ENCODE data around the gene OTUB1. TPM values are rescaled to one million over a fixed set of nuclear protein-coding genes. Genes with fewer than 3 reads are reported as not detected.

The OTUB1 gene
- total RNA-seq, 3 donors from 2014 or later, result 98.0 to 103 (median 101) TPM

GRCh38 chr11:64034411-64034811, 48.2 kb downstream of the OTUB1 start:
- no peak for ATAC-seq
- Mint-ChIP-seq H3K9me3 (no peaks in the 10 kb centered on the region), H3K4me1 (ENCODE audit: low read depth) (peaks cover 9% of the 10 kb centered on the region), H3K4me3 (peak overlapping the region; percentile 31), H3K36me3 (ENCODE audit: insufficient read depth) (no peaks in the 10 kb centered on the region), H3K27me3 (ENCODE audit: low read depth) (peaks cover 43% of the 10 kb centered on the region)
- DNase-seq, result no peak

- H3K9me3 Mint-ChIP-seq, result no peaks in the 10 kb centered on the region
- no peaks in the 10 kb centered on the region for H3K36me3 Mint-ChIP-seq (ENCODE audit: insufficient read depth)
- H3K4me1 Mint-ChIP-seq (ENCODE audit: low read depth), result peaks cover 9% of the 10 kb centered on the region
- no peak for DNase-seq
- peaks cover 42% of the 10 kb centered on the region for H3K27me3 Mint-ChIP-seq (ENCODE audit: low read depth)
- H3K4me3 Mint-ChIP-seq, result peak overlapping the region; percentile 65
- ATAC-seq, result no peak
Observed at GRCh38 chr11:64035081-64035524, 48.9 kb downstream of the OTUB1 start.

GRCh38 chr11:64035576-64035975, 49.3 kb downstream of the OTUB1 start, which contains the start of gene FLRT1:
FLRT1 (plus strand) TSS chr11:64035931; CDS start chr11:64116268, 80,337 bp downstream.
- Mint-ChIP-seq H3K27me3 (ENCODE audit: low read depth) (peaks cover 37% of the 10 kb centered on the region), H3K9me3 (no peaks in the 10 kb centered on the region), H3K4me3 (peak within 1 kb of the TSS; percentile 65), H3K36me3 (ENCODE audit: insufficient read depth) (no peaks in the 10 kb centered on the region), H3K4me1 (ENCODE audit: low read depth) (peaks cover 9% of the 10 kb centered on the region)
- DNase-seq, result no peak
- peak; percentile 26 to 31 for ATAC-seq

- H3K4me1 Mint-ChIP-seq (ENCODE audit: low read depth), result peaks cover 9% of the 10 kb centered on the region
- ATAC-seq (peak; percentile 51 to 58), DNase-seq (no peak)
- H3K36me3 Mint-ChIP-seq (ENCODE audit: insufficient read depth), result no peaks in the 10 kb centered on the region
- H3K9me3 Mint-ChIP-seq, result no peaks in the 10 kb centered on the region
- H3K4me3 Mint-ChIP-seq, result no peak overlapping the region
- H3K27me3 Mint-ChIP-seq (ENCODE audit: low read depth), result peaks cover 37% of the 10 kb centered on the region
Observed at GRCh38 chr11:64036087-64037026, 50.1 kb downstream of the OTUB1 start.

- Mint-ChIP-seq H3K9me3 (no peaks in the 10 kb centered on the region), H3K27me3 (ENCODE audit: low read depth) (peaks cover 38% of the 10 kb centered on the region), H3K4me3 (no peak overlapping the region), H3K36me3 (ENCODE audit: insufficient read depth) (no peaks in the 10 kb centered on the region), H3K4me1 (ENCODE audit: low read depth) (peaks cover 9% of the 10 kb centered on the region)
- DNase-seq (no peak), ATAC-seq (peak; percentile 14 to 29)
Observed at GRCh38 chr11:64037027-64037634, 50.9 kb downstream of the OTUB1 start.

- Mint-ChIP-seq H3K36me3 (ENCODE audit: insufficient read depth) (no peaks in the 10 kb centered on the region), H3K27me3 (ENCODE audit: low read depth) (peaks cover 32% of the 10 kb centered on the region), H3K4me1 (ENCODE audit: low read depth) (peaks cover 9% of the 10 kb centered on the region), H3K9me3 (no peaks in the 10 kb centered on the region), H3K4me3 (no peak overlapping the region)
- no peak for ATAC-seq
- DNase-seq, result no peak
Observed at GRCh38 chr11:64038500-64038899, 52.3 kb downstream of the OTUB1 start.

- H3K27me3 Mint-ChIP-seq (ENCODE audit: low read depth), result peaks cover 28% of the 10 kb centered on the region
- no peaks in the 10 kb centered on the region for H3K9me3 Mint-ChIP-seq
- H3K4me3 Mint-ChIP-seq, result no peak overlapping the region
- no peak for ATAC-seq
- no peak for DNase-seq
- no peaks in the 10 kb centered on the region for H3K36me3 Mint-ChIP-seq (ENCODE audit: insufficient read depth)
- peaks cover 6% of the 10 kb centered on the region for H3K4me1 Mint-ChIP-seq (ENCODE audit: low read depth)
Observed at GRCh38 chr11:64039012-64039665, 52.9 kb downstream of the OTUB1 start.

GRCh38 chr11:64040684-64041322, 54.6 kb downstream of the OTUB1 start:
- H3K9me3 Mint-ChIP-seq, result no peaks in the 10 kb centered on the region
- no peak for DNase-seq
- ATAC-seq, result no peak
- no peaks in the 10 kb centered on the region for H3K4me1 Mint-ChIP-seq (ENCODE audit: low read depth)
- no peaks in the 10 kb centered on the region for H3K36me3 Mint-ChIP-seq (ENCODE audit: insufficient read depth)
- H3K27me3 Mint-ChIP-seq (ENCODE audit: low read depth), result peaks cover 17% of the 10 kb centered on the region
- H3K4me3 Mint-ChIP-seq, result no peak overlapping the region

- no peaks in the 10 kb centered on the region for H3K9me3 Mint-ChIP-seq
- H3K4me1 Mint-ChIP-seq (ENCODE audit: low read depth), result no peaks in the 10 kb centered on the region
- no peaks in the 10 kb centered on the region for H3K36me3 Mint-ChIP-seq (ENCODE audit: insufficient read depth)
- H3K27me3 Mint-ChIP-seq (ENCODE audit: low read depth), result peaks cover 15% of the 10 kb centered on the region
- DNase-seq, result no peak
- H3K4me3 Mint-ChIP-seq, result no peak overlapping the region
- ATAC-seq, result no peak
Observed at GRCh38 chr11:64041846-64042245, 55.6 kb downstream of the OTUB1 start.

GRCh38 chr11:64042301-64042700, 56.1 kb downstream of the OTUB1 start:
- no peaks in the 10 kb centered on the region for H3K4me1 Mint-ChIP-seq (ENCODE audit: low read depth)
- H3K36me3 Mint-ChIP-seq (ENCODE audit: insufficient read depth), result no peaks in the 10 kb centered on the region
- no peak overlapping the region for H3K4me3 Mint-ChIP-seq
- peaks cover 13% of the 10 kb centered on the region for H3K27me3 Mint-ChIP-seq (ENCODE audit: low read depth)
- no peaks in the 10 kb centered on the region for H3K9me3 Mint-ChIP-seq
- no peak for ATAC-seq
- no peak for DNase-seq

GRCh38 chr11:64043545-64043944, 57.3 kb downstream of the OTUB1 start:
- H3K4me3 Mint-ChIP-seq, result no peak overlapping the region
- peaks cover 6% of the 10 kb centered on the region for H3K27me3 Mint-ChIP-seq (ENCODE audit: low read depth)
- H3K36me3 Mint-ChIP-seq (ENCODE audit: insufficient read depth), result no peaks in the 10 kb centered on the region
- no peaks in the 10 kb centered on the region for H3K4me1 Mint-ChIP-seq (ENCODE audit: low read depth)
- ATAC-seq, result no peak
- H3K9me3 Mint-ChIP-seq, result no peaks in the 10 kb centered on the region
- DNase-seq, result no peak

GRCh38 chr11:64044730-64045393, 58.6 kb downstream of the OTUB1 start:
- DNase-seq (no peak), ATAC-seq (no peak)
- Mint-ChIP-seq H3K4me3 (no peak overlapping the region), H3K27me3 (ENCODE audit: low read depth) (peaks cover 1% of the 10 kb centered on the region), H3K36me3 (ENCODE audit: insufficient read depth) (no peaks in the 10 kb centered on the region), H3K4me1 (ENCODE audit: low read depth) (no peaks in the 10 kb centered on the region), H3K9me3 (no peaks in the 10 kb centered on the region)

- no peaks in the 10 kb centered on the region for H3K9me3 Mint-ChIP-seq
- ATAC-seq (no peak), DNase-seq (no peak)
- peaks cover 1% of the 10 kb centered on the region for H3K27me3 Mint-ChIP-seq (ENCODE audit: low read depth)
- no peaks in the 10 kb centered on the region for H3K36me3 Mint-ChIP-seq (ENCODE audit: insufficient read depth)
- H3K4me3 Mint-ChIP-seq, result no peak overlapping the region
- H3K4me1 Mint-ChIP-seq (ENCODE audit: low read depth), result no peaks in the 10 kb centered on the region
Observed at GRCh38 chr11:64045700-64046099, 59.5 kb downstream of the OTUB1 start.

Data from activated T-cell treated with anti-CD3 and anti-CD28 coated beads, Interleukin-2, amount 50 U/mL, for 4 hours (primary cell).